Fibroblast of gingiva (primary cell): ENCODE results near the gene DDX49.

ENCODE experiments used
- DNase-seq: peaks from one replicate; pipeline ENCODE4 v3.0.0-alpha.2; 2011; ENCODE audit warnings: low read depth

The DDX49 gene, protein sequence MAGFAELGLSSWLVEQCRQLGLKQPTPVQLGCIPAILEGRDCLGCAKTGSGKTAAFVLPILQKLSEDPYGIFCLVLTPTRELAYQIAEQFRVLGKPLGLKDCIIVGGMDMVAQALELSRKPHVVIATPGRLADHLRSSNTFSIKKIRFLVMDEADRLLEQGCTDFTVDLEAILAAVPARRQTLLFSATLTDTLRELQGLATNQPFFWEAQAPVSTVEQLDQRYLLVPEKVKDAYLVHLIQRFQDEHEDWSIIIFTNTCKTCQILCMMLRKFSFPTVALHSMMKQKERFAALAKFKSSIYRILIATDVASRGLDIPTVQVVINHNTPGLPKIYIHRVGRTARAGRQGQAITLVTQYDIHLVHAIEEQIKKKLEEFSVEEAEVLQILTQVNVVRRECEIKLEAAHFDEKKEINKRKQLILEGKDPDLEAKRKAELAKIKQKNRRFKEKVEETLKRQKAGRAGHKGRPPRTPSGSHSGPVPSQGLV

DNA sequence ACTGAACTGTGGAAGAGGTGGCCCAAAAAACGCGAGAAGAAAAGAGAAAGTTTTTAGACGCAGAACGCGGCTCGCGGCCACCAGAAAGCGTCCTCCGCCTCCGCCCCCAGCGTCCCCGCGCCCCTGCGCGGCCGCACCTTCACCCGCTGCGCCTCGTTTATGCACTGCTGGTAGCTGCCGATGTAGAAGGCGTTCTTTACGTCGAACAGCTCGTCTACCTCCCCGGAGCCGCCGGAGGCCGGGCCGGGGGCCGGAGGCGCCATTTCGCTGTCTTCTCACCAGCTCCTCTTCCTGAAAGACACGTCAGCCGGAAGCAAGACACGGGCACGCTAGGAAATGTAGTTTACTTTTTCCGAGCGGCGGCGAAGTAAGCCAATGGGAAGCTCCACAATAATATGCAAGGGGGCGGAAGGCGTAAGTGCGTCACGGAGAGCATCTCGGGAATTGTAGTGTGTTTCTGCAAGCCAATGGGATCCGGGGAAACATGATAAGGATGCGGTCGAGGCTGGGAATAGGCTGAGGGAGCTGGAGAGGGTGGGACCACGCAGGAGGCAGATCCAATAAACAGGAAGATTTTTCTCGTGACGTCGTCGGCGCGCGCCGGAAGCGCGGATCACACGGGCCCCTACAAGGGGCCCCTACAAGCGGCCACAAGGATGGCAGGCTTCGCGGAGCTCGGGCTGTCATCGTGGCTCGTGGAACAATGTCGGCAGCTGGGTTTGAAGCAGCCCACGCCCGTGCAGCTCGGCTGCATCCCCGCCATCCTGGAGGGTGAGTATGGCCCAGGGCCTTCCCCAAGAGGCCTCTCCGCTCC, at the start of gene DDX49, which contains the start of gene COPE:
DDX49 (plus strand) TSS at position 630 of the 814 bp plus-strand sequence; CDS start at position 657, 27 bp downstream.
COPE (minus strand) TSS at position 302 of the 814 bp plus-strand sequence; CDS start at position 263, 39 bp downstream.
- DNase-seq: peak; percentile 99

DNA sequence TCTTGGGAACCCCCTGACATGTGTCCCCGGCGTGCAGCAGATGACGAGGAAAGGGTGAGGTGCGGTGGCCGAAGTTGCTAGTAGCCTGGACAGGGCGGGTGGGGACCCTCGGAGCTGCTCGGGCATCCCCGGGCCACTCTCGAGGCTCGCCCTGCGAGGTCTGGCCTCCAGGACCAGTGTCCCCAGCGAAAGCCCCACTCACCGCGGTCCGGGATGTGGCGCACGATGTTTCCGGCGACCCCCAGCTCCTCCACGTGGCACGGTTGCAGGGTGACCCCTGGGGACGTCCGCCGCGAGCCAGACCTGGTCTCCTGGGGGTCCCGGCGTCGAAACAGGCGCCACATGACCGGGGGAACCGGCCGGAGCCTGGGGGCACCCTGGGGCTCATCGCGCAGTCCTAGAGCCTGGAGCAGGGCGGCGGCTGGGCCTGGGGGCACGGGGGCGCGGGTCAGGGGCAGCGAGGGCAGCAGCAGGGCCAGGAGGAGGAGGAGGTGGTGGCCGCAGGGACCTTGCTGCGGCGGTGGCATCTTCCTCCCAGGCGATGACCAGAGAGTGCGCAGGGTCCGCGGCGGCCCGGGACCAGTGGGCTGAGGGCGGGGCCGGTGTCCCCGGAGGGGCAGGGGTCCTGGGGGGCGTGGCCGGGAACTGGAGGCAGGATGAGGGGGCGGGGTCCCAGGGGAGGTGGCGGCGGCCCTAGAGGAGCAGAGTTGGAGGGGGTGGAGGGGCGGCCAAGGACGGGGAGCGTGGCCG, 49.6 kb upstream of the DDX49 start:
- no peak for DNase-seq

DNA sequence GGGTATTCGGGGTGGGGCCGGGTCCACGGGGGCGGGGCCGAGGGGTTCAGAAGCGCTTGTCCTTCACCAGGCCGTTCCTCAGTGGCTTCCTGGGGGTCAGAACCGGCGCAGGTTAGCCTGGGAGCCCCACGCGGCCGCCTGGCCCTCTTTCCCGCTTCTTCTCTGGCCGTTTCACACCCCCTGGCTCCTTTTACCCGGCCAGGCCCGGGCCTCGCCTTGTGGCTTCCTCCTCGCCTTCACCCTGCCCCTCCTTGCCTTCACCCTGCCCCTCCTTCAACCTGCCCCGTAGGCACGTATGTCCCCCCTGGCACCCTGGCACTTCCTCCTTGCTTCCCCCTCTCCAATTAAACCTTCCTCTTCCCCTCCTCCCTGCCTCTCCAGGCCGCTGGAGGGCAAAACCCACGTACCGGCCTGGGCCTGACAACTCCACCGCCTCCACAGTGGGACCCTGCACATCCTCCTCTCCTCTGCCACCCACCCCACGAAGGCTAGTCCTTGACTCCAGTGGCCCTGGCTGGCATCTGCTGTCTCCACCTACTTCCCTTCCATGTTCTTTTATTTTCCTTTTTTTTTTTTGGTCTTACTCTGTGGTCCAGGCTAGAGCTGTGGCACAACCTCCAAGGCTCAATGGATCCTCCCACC, 48.9 kb upstream of the DDX49 start:
- DNase-seq: no peak

DNA sequence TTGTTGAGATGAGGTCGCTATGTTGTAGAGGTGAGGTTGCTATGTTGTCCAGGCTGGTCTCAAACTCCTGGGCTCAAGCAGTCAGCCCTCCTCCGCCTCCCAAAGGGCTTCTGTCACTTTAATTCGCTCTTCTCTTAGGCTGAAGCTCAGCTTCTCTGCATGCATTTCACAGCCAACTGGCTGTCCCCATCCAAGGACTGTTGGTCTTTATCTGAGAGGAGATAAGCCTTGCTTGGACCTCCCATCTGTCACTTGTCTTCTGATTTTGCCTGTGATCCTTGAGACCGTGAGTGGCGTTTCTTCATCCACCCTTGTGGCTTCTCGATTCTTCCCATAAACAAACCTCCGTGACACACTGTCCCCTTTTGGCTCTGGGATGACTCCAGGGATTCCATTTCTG, 48.0 kb upstream of the DDX49 start:
- no peak for DNase-seq

DNA sequence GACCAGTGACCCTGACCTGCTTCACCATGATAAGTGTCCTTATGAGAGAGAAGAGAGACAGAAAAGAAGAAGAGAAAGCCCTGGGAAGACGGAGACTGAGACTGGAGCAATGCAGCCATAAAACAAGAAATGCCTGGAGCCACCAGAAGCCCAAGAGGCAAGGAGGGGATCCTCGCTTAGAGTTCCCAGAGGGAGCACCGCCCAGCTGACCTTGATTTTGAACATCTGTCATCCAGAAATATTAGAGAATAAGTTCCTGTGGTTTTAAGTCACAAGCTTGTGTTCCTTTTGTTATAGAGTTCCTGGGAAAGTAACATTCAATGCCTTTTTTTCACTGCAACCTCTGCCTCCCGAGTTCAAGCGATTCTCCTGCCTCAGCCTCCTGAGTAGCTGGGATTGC, 43.8 kb upstream of the DDX49 start:
- peak; percentile 65 for DNase-seq

DNA sequence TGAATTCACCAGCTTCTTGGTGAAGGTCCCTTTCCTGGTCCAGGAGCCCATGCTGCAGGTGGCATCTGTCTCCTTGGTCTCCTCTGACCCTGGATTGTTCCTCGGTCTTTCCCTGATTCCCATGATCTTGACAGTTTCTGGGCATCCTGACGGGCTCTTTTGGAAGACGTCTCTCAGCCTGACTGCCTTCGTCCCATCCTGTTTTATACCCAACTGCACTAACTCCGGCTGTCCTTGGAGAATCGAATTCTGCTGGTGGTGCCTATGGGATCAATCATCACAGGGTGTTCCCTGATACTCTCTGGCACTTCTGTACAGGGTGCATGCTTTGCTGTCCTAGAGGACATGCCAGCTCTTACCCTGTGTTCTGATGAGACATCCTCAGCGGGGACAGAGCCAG, 42.6 kb upstream of the DDX49 start:
- no peak for DNase-seq

DNA sequence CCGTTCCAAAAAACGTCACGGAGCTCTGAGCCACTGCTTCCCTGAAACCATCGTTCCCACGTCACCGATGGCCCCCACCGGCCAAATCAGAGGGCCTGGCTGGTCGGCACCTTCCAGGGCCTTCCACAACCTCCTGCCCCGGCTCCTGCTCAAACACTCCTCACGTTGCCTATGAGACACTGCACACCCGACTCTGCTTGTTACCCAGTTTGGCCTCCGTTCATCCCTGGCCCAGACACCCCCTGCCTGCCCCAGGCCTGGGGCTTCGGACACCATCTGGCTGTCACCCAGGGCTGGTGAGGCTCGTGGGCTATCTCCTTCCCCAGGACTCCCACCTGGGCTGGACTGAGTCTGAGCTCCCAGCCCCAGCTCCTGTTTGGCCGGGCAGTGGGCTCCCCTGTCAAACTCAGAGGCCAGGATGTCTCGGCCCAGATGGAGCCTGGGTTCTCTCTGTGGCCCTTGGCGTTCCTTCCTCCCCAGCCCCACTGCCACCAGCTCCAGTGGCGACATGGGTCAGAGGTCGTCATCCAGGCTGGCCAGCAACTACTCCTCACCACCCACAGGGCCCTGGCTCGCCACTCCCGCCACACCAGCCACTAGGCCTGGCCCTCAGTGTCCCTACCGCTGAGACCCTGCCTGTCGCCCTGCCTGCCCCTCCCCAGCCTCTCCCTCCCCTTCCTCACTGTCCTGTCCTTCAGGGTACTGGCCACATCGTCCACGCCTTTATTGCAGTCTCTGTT, 41.3 kb upstream of the DDX49 start:
- DNase-seq: no peak

DNA sequence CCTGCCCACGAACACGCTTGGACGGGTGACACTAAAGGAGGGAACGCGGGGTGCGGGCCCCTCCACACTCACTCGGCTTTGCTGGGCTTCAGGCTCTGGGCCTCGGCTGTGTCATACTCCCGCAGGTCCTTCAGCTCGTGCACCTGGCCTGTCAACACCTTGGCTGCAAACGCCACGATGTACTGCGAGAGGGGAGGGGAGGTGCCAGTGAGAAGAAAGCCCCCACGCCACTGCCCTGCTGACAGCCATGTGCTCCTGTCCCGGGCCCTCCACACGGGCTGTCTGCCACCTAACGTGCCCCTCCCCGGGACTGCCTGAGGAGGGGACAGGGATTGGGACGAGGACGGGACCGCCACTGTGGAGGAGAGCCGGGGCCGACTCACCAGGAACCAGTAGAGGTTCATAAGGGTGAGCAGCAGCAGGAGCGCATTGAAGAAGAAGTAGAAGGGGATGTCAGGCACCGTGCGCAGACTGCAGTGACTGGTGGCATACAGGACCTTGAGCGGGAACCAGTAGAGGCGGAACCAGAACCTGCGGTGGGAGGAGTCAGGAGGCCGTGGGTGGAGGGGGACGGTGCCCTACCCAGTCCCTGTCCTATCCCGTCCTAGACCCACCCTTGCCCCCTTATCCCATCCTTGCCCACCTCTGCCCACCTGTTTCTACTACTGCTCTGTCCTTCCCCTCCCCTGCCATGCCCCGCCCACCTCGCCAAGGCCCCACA, 40.5 kb upstream of the DDX49 start:
- DNase-seq: no peak

DNA sequence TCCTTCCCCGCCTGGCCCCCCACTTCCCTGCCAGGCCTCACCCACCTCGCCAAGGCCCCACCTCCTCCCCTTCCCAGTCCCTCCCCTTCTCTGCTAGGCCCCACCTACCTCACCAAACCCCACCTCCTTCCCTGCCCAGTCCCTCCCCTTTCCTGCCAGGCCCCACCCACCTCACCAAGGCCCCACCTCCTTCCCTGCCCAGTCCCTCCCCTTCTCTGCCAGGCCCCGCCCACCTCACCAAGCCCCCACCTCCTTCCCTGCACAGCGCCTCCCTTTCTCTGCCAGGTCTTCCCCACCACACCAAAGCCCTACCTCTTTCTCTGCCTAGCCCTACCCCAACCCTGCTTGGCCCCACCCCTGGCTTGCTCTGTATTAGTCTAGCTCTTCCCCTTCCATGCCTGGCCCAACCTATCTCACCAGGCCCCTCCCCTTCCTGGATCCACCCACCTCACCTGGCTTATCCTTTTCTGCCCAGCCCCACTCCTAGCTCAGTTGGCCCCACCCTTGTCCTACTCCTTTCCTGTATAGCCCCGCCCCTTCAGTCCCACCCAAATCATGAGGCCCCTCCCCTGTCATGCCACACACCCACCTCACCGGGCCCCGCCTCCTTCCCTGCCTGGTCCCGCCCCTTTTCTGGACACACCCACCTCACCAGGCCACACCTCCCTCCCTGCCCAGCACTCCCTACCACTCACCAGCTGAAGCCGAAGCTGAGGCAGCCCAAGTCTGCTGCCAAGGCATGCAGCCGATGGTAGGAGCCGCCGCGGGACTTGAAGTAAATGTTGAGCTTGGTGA, 39.7 kb upstream of the DDX49 start:
- no peak for DNase-seq

DNA sequence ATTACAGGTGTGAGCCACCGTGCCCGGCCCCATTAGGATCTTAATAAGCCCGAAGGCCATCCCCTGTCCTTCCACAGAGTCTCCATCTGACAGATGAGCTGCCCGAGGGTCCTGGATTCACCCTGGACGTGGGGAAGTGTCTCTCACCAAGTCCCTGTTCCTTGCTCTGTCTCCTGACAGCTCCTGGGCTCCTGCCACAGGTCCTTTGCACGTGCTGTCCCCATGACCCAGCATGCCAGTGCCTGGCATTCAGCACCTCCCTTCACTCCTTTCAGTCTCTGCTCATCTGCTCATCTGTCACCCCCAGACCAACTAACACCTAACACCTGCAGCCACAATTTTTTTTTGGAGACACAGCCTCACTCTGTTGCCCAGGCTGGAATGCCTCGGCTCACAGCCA, 38.0 kb upstream of the DDX49 start:
- DNase-seq: no peak

DNA sequence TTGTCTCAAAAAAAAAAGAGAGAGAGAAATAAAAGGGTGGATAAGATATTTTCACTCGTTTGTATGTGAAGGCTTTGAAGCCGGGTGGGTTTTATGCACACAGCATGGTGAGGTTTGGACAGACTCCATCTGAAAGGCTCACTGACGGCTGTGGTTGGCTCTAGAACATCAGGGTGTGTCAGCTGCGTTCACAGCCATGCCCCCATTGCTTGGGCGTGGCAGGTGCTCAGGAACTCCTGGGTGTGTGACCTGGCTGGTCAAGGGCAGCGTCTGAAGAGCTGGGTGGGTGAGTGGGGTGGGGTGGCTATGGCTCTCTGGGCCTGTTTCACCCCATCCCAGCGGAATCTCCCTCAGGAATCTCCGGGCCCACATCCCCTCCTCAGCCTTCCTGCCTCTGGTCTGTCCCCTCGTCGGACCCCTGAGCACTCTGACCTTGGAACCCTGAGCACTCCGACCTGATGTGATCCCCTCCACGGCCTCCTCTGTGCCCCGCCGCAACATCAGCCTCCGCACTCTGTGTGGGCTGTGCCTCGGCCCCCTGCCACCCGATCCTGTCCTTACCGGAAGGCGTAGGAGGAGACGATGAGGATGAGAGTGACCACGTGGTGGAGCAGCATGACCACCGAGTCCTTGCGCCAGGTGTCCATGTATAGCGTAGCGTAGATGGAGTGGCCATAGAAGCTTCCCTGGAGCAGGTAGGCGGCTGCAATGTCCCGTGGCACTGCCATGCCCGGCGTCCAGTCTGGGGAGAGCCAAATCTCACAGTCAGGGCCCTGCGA, 35.8 kb upstream of the DDX49 start:
- no peak for DNase-seq

DNA sequence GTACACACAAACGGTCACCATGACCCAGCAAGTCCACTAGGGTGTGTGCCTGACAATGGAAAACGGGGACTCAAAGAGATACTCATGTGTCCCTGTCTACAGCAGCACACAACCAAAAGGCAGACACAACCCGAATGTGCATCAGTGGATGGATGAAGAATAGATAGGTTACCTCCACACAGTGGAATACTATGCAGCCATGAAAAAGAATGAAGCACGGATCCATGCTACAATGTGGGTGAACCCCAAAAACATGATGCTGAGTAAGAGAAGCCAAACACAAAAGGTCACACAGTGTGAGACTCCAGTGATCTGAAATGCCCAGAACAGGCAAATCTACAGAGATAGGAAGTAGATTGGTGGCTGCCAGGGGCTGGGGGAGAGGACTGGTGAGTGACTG, 32.5 kb upstream of the DDX49 start:
- no peak for DNase-seq

DNA sequence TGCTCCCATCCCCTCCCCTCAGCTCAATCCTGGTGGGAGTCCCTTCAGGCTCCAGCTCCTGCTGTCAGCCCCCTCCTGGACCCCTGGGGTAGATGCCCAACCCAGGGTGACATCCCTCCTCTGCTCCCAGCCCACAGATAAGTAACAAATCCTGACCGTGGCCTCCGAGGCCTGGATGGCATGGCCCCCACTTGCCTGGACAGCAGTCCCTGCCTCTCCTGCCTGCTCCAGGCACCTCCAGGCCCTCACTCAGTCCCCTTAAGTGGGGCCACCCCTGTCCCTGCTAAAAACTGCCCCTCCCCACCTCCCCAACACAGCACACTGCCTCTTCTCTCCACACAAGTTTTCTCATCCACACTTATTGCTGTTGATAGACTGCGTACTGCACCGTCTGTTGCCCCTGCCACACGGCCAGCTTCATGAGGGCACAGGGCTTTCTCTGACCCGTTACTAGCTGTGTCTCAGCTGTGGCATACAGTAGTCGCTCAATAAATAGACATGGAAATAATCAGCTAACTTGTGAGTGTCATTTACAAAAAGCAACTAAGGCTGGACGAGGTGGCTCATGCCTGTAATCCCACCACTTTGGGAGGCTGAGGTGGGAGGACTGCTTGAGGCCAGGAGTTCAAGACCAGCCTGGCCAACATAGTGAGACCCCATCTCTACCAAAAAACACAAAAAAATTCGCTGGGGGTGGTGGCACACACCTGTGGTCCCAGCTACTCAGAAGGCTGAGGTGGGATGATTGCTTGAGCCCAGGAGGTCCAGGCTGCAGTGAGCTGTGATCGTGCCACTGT, 29.4 kb upstream of the DDX49 start:
- no peak for DNase-seq

DNA sequence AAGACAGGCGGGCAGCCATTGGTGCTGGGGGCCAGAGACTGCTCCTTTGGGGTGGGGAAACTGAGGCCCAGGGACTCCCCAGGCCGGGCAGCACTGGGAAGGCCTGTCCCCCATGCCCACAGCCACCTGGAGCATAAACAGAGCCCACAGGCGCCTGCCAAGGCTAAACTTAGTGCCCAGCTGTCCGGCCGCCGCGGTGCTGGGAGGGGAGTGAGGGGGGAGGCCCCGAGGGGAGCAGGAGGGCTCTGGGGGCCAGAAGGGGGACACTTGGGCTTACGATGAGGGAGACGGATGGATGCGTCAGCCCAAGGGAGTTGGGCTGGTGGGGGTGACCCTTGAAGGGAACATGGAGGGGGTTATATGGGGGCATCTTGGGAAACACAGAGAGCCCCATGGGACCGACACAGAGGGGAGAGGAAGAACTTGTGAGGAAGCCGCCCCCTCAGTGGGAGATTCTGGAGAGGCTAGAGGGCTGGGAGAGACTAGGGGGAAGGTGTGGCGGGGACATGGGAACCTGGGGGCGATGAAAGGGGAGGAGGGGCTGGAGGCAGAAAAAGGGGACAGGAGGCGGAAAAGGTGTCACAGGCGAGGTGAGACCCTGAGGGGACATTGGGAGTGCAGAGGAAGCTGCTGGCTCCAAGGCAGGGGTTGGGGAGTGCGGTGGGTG, 25.8 kb upstream of the DDX49 start:
- no peak for DNase-seq

DNA sequence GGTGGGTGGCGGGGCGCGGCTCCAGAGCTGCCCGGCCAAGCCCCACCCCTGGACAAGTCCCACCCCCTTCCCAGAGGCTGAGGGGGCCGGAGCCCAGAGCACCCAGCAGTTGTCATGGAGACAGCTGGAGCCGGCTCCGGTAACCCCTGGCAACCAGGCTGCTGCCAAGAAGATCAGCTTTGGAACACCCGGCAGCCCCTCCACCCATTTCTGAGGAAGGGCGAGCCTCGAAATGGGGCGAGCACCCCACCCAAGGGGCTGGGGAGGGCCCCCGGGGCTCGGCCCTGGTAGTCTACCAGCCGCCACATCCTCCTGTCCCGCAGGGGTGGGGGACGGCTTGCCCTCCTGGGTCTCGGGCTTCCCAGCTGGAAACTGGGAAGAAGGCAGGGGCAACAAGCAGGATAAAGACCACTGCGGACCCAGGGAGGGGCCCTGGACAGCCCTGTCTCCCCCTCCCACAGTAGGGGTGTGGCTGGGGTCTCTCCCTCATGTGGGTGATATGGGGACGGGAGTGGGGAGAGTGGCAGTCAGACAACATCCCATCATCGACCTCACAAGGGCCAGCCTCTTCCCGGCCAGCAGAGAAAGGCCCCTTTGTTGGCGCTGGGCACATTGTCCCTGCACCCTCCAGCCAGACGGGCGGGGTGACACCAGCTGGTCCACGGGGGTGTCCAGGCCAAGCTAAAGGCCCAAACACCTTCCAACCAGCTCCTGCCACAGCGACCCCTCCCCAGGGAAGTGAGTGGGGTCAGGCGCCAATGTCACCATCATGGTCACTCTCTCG, 25.1 kb upstream of the DDX49 start:
- DNase-seq: no peak

DNA sequence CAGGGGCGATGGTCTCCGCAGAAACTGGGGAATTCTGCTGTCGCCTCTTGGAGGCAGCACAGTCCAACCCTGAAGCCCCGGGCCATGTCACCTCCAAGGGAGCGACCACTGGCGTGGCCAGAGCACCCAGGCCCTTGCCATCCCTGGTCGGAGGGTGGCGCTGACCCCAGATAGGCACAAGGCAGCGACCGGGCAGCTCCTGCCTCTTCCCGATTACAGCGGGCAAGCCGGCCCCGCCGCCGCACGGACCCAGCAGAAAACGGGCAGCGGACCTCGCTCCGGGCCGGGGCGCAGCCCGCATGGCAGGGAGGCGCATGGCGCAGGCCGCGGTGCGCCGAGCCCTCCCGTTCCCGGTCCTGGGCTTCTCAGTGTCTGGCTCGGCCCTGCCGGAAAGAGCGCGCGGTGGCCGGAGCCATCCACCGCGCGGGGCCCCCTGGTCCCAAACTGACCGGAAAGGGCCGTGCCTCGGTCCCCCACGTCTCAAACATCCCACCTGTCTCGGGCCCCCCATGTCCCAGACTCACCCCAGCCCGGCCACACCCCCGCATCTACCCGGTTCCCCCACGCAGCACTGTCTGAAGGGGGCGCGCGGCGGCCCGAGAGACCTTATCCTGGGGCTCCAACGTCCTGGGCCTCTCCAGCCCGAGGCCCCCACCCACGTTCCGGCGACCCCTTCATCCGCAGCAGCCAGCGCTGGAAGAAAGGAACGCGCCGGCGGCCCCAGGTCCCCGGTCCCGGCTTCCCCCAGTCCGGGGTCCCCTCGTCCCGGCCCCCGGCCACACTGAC, 24.3 kb upstream of the DDX49 start:
- DNase-seq: peak; percentile 38
